ENCODE measurements around the gene PCDH17.

PCDH17 gene

DNA sequence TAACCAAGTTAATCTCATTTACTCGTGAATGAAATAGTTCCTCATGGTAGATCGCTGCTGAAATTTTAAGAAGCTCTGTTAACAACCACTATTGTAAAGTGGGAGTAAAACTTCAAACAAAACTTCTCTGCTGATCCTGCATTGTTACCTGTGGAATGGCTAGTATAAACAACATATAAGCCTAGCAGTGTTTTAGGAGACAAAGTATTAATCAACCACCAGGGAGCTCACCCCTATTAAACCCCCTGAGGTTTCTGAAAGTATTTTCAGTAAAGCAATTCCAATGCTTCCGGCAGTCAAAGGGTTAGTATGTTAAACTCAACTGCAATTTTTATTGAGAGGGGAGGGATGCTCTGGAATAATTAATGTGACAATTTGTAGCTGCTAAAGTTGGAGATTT lies 30.0 kb upstream of the PCDH17 start:
- Histone ChIP-seq H3K4me3 (ENCODE audit: low read depth in 1 of 2, low read length in 1 of 2) (no peak overlapping the region), H3K4me1 (ENCODE audit: control insufficient read depth in 1 of 2, insufficient read depth in 1 of 2, low read depth in 1 of 2, low read length in 1 of 2) (no peaks in the 10 kb centered on the region), H3K27me3 (no peaks in the 10 kb centered on the region), H3K36me3 (no peaks in the 10 kb centered on the region), H3K27ac (no peak overlapping the region), H3K9me3 (no peaks in the 10 kb centered on the region)
- TF ChIP-seq CTCF (IDR thresholded peaks at IDR 0.05): no peak

- Histone ChIP-seq H3K4me1 (ENCODE audit: control insufficient read depth in 1 of 2, insufficient read depth in 1 of 2, low read depth in 1 of 2, low read length in 1 of 2) (no peaks in the 10 kb centered on the region), H3K4me3 (ENCODE audit: low read depth in 1 of 2, low read length in 1 of 2) (no peak overlapping the region), H3K27me3 (no peaks in the 10 kb centered on the region), H3K27ac (no peak overlapping the region), H3K36me3 (no peaks in the 10 kb centered on the region), H3K9me3 (no peaks in the 10 kb centered on the region)
- no peak for TF ChIP-seq CTCF (IDR thresholded peaks at IDR 0.05)
These were observed 27.1 kb upstream of the PCDH17 start for GRCh38 chr13:57604442-57604841.

- Histone ChIP-seq H3K27me3 (no peaks in the 10 kb centered on the region), H3K36me3 (no peaks in the 10 kb centered on the region), H3K27ac (no peak overlapping the region), H3K4me3 (ENCODE audit: low read depth in 1 of 2, low read length in 1 of 2) (no peak overlapping the region), H3K9me3 (no peaks in the 10 kb centered on the region), H3K4me1 (ENCODE audit: control insufficient read depth in 1 of 2, insufficient read depth in 1 of 2, low read depth in 1 of 2, low read length in 1 of 2) (no peaks in the 10 kb centered on the region)
- no peak for TF ChIP-seq CTCF (IDR thresholded peaks at IDR 0.05)
These were observed 19.6 kb upstream of the PCDH17 start for GRCh38 chr13:57611969-57612368.

GRCh38 chr13:57612568-57612967 lies 19.0 kb upstream of the PCDH17 start:
- H3K27ac ChIP-seq: no peak overlapping the region
- no peak for TF ChIP-seq CTCF (IDR thresholded peaks at IDR 0.05)
- no peak overlapping the region for H3K4me3 ChIP-seq (ENCODE audit: low read depth in 1 of 2, low read length in 1 of 2)
- no peaks in the 10 kb centered on the region for H3K27me3 ChIP-seq
- no peaks in the 10 kb centered on the region for H3K36me3 ChIP-seq
- no peaks in the 10 kb centered on the region for H3K4me1 ChIP-seq (ENCODE audit: control insufficient read depth in 1 of 2, insufficient read depth in 1 of 2, low read depth in 1 of 2, low read length in 1 of 2)
- no peaks in the 10 kb centered on the region for H3K9me3 ChIP-seq

- Histone ChIP-seq H3K36me3 (no peaks in the 10 kb centered on the region), H3K27ac (no peak overlapping the region), H3K4me1 (ENCODE audit: control insufficient read depth in 1 of 2, insufficient read depth in 1 of 2, low read depth in 1 of 2, low read length in 1 of 2) (peaks cover 0 to 5% of the 10 kb centered on the region in 2 experiments), H3K4me3 (ENCODE audit: low read depth in 1 of 2, low read length in 1 of 2) (no peak overlapping the region), H3K27me3 (peaks cover 44% of the 10 kb centered on the region), H3K9me3 (no peaks in the 10 kb centered on the region)
- TF ChIP-seq CTCF (IDR thresholded peaks at IDR 0.05): no peak
These were observed 6.7 kb upstream of the PCDH17 start for GRCh38 chr13:57624565-57625435.
